Keratinocyte (primary cell): Measurements from ENCODE around the gene DELE1. TPM values are rescaled to one million over a fixed set of nuclear protein-coding genes. Genes with fewer than 3 reads are reported as not detected.

Experiments used
- DNase-seq: peaks from one replicate; pipeline ENCODE4 v3.0.0-alpha.2; 2011; ENCODE audit warnings: low read depth, missing footprints, low spot score
- FAIRE-seq: peaks from 2 replicates; lab custom pipeline; 2011; peaks lifted over from hg19 to GRCh38; lab: Jason Lieb, UNC
- H2AFZ ChIP-seq: 2 replicates; pipeline ENCODE4 v1.6.0; 2012; ENCODE audit warnings: low read length, control low read depth, inconsistent platforms; ENCODE audit not compliant: control insufficient read depth
- H3K27ac ChIP-seq: 2 replicates; pipeline ENCODE4 v1.5.1; 2011; ENCODE audit warnings: low read length; ENCODE audit not compliant: control insufficient read depth, insufficient read depth
- H3K27me3 ChIP-seq: 3 replicates; pipeline ENCODE4 v1.6.0; 2011; ENCODE audit warnings: low read length; ENCODE audit not compliant: control insufficient read depth, insufficient read depth; ENCODE audit errors: extremely low read depth
- H3K36me3 ChIP-seq, 2 experiments: 2 replicates in 1 of 2; 3 replicates in 1 of 2; pipeline ENCODE4 v1.5.1; 2011; ENCODE audit warnings: low read length in 2 of 2, mild to moderate bottlenecking in 1 of 2; ENCODE audit not compliant: control insufficient read depth in 2 of 2, insufficient read depth in 2 of 2; ENCODE audit errors: extremely low read depth in 1 of 2
- H3K4me1 ChIP-seq: 3 replicates; pipeline ENCODE4 v1.5.1; 2011; ENCODE audit warnings: low read length; ENCODE audit not compliant: control insufficient read depth, insufficient read depth; ENCODE audit errors: extremely low read depth
- H3K4me2 ChIP-seq: 3 replicates; pipeline ENCODE4 v1.6.0; 2011; ENCODE audit warnings: low read depth, low read length; ENCODE audit not compliant: control insufficient read depth, insufficient read depth; ENCODE audit errors: extremely low read depth
- H3K4me3 ChIP-seq, 3 experiments: fragments of 200-600 bp in 1 of 3; sonication (generic) in 1 of 3; 2 replicates in 2 of 3; 3 replicates in 1 of 3; pipeline ENCODE4 v1.5.1; 2011 to 2016; ENCODE audit warnings: low read length in 3 of 3, mild to moderate bottlenecking in 3 of 3, control low read depth in 2 of 3, inconsistent platforms in 1 of 3, low read depth in 1 of 3, mixed read lengths in 1 of 3, mixed run types in 1 of 3, moderate library complexity in 1 of 3; ENCODE audit not compliant: control insufficient read depth in 2 of 3, insufficient read depth in 2 of 3; ENCODE audit errors: extremely low read depth in 1 of 3
- H3K79me2 ChIP-seq: 2 replicates; pipeline ENCODE4 v1.6.0; 2012; ENCODE audit warnings: low read length; ENCODE audit not compliant: control insufficient read depth, insufficient read depth
- H3K9ac ChIP-seq: 3 replicates; pipeline ENCODE4 v1.6.0; 2011; ENCODE audit warnings: low read length; ENCODE audit not compliant: control insufficient read depth, insufficient read depth; ENCODE audit errors: extremely low read depth
- H3K9me1 ChIP-seq: 3 replicates; pipeline ENCODE4 v1.6.0; 2011; ENCODE audit warnings: low read length; ENCODE audit not compliant: control insufficient read depth, insufficient read depth; ENCODE audit errors: extremely low read depth
- H3K9me3 ChIP-seq: 2 replicates; pipeline ENCODE4 v1.5.1; 2012; ENCODE audit warnings: low read depth, low read length; ENCODE audit not compliant: control insufficient read depth
- H4K20me1 ChIP-seq: 3 replicates; pipeline ENCODE4 v1.6.0; 2011; ENCODE audit warnings: low read length; ENCODE audit not compliant: control insufficient read depth, insufficient read depth; ENCODE audit errors: extremely low read depth
- CTCF ChIP-seq, 3 experiments: IDR thresholded peaks in 1 of 3; conservative IDR thresholded peaks in 1 of 3; optimal IDR thresholded peaks in 1 of 3; 2 replicates in 2 of 3; 3 replicates in 1 of 3; pipeline versions ENCODE3 to v1.5.1; 2011; ENCODE audit warnings: low read length in 3 of 3, mild to moderate bottlenecking in 3 of 3, moderate library complexity in 2 of 3, control low read depth in 1 of 3, inconsistent platforms in 1 of 3; ENCODE audit not compliant: insufficient read depth in 2 of 3; ENCODE audit errors: extremely low read depth in 1 of 3
- EZH2 ChIP-seq: IDR thresholded peaks from one replicate; pipeline ENCODE4 v1.6.1; 2012; ENCODE audit warnings: inconsistent platforms, mild to moderate bottlenecking, low read length, moderate library complexity
- dilution Hi-C: fragments of 300-500 bp; cut with MboI; formaldehyde crosslinking; loops from one replicate; pipeline ENCODE4 v1.7.0; 2020; ENCODE audit warnings: low sequenced_read_pairs; ENCODE audit not compliant: extremely low pct_ligation_motif_present
- polyA plus RNA-seq, 5 experiments: library from polyadenylated mRNA; depleted of rRNA in 3 of 5; stranded (reverse) in 3 of 5; stranded (forward) in 1 of 5; unstranded in 1 of 5; fragments of >200 nt; gene quantifications; 1 replicate in 1 of 5; 2 replicates in 3 of 5; 3 replicates in 1 of 5; pipeline versions ENCODE4 v1.2.1 to v1.2.3, GENCODE V29; 2011 to 2012; ENCODE audit warnings: missing spikeins in 2 of 5, low read depth in 1 of 5, low replicate concordance in 1 of 5

Gene DELE1
- polyA plus RNA-seq, 1 donor (not counting 4 experiments of a cell fraction or from before 2014, with no cell fraction given), result 37.5 TPM

GRCh38 chr5:141954194-141954593 is 30.5 kb downstream of the DELE1 start:
- Histone ChIP-seq H3K4me3 (no peak overlapping the region), H3K79me2 (no peaks in the 10 kb centered on the region), H3K27me3 (no peaks in the 10 kb centered on the region), H3K27ac (no peak overlapping the region), H2AFZ (no peak overlapping the region), H3K9me3 (no peaks in the 10 kb centered on the region), H4K20me1 (no peaks in the 10 kb centered on the region), H3K9me1 (no peaks in the 10 kb centered on the region), H3K4me2 (no peak overlapping the region), H3K36me3 (no peaks in the 10 kb centered on the region), H3K9ac (no peak overlapping the region), H3K4me1 (peaks cover 11% of the 10 kb centered on the region)
- FAIRE-seq, result no peak
- TF ChIP-seq EZH2, result no peak
- TF ChIP-seq CTCF (optimal IDR thresholded peaks at IDR 0.05 in 1 of 3, IDR thresholded peaks at IDR 0.05 in 1 of 3, conservative IDR thresholded peaks at IDR 0.05 in 1 of 3; ENCODE audit: extremely low read depth in 1 of 3, insufficient read depth in 2 of 3, low read length in 3 of 3), result no peak
- DNase-seq, result no peak
- dilution Hi-C loops, result no loop called here

- no peaks in the 10 kb centered on the region for H3K9me3 ChIP-seq
- H3K9ac ChIP-seq, result no peak overlapping the region
- no peaks in the 10 kb centered on the region for H3K36me3 ChIP-seq
- FAIRE-seq (no peak), DNase-seq (no peak)
- no peaks in the 10 kb centered on the region for H3K79me2 ChIP-seq
- H3K27ac ChIP-seq, result no peak overlapping the region
- TF ChIP-seq CTCF (optimal IDR thresholded peaks at IDR 0.05 in 1 of 3, IDR thresholded peaks at IDR 0.05 in 1 of 3, conservative IDR thresholded peaks at IDR 0.05 in 1 of 3; ENCODE audit: extremely low read depth in 1 of 3, insufficient read depth in 2 of 3, low read length in 3 of 3) (no peak), EZH2 (no peak)
- H2AFZ ChIP-seq, result no peak overlapping the region
- H3K27me3 ChIP-seq, result no peaks in the 10 kb centered on the region
- no peaks in the 10 kb centered on the region for H3K9me1 ChIP-seq
- H4K20me1 ChIP-seq, result no peaks in the 10 kb centered on the region
- no peak overlapping the region for H3K4me2 ChIP-seq
- peaks cover 11% of the 10 kb centered on the region for H3K4me1 ChIP-seq
- dilution Hi-C loops, result no loop called here
- no peak overlapping the region for H3K4me3 ChIP-seq
These were observed 33.8 kb downstream of the DELE1 start for GRCh38 chr5:141957367-141957996.
